Stimulated activated CD8-positive, alpha-beta memory T cell treated with anti-CD3 and anti-CD28 coated beads, Interleukin-4, amount 100 ng/mL, for 4 hours (primary cell): ENCODE results near the gene NANS.

ENCODE experiments used
- DNase-seq, 2 donors: peaks; one replicate each; pipeline ENCODE4 v3.0.0-alpha.2; 2020; ENCODE audit warnings: low read depth in 2 of 2, low spot score in 1 of 2

The NANS gene

DNA sequence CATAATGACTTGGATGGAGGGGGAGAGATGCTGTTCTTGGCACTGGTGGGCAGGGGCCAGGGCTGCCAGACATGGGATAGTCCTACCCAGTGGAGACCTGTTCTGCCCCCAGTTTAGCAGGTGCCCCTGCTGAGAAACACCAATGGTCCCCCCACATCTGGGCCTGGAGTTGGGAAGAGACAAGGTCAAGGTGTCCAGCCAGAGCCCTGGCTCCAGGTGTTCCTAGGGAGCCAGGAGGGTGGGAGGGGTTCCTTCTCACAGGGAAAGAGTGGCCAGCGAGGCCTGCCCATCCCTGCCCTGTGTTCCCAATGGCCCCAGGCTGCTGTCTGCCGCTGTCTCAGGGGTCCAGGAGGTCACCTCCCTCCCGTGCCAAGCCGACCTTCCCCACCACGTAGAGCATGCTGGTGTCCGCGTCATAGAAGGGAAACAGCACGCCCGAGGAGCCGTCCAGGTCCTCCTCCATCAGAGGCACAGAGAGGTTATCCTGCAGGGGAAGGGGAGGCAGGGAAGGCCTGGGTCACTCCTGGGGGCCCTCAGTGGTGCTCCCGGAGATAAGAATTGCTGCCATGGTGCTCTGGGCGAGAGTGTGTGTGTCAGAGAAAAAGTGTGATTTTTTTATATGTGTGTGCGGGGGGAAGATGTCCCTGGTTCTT is 74.2 kb downstream of the NANS start:
- DNase-seq: no peak

GRCh38 chr9:98132158-98132557 is 75.6 kb downstream of the NANS start:
- DNase-seq: no peak
